Activated naive CD4-positive, alpha-beta T cell (primary cell): ENCODE results near the gene THAP3.

Experiments
- DNase-seq, 4 experiments: peaks; one replicate each; lab custom pipeline; 2025; lab: John Stamatoyannopoulos, UW

The THAP3 gene

DNA sequence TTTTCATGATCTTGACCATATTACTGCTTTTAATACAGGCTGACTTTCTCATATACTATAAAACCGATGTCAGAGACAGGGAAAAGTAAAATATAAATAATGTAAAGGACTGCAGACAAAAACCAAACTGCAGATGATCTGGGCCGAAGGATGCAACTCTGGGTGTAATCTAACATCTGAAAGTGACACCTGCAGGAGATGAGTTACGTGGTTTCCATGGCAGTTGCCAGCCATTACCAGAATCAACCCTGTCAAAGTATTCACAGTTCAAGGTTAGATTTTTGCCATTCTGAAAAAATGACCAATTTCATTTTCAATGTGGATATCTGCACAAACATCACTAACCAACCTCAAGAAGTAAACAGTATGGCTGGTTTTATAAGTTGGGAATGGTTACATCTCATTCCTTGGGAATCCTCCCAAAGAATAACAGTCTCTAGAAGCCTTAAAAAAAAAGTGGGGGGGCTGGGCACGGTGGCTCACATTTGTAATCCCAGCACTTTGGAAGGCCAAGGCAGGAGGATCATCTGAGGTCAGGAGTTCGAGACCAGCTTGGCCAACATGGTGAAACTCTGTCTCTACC is 49.2 kb downstream of the THAP3 start:
- no peak for DNase-seq

DNA sequence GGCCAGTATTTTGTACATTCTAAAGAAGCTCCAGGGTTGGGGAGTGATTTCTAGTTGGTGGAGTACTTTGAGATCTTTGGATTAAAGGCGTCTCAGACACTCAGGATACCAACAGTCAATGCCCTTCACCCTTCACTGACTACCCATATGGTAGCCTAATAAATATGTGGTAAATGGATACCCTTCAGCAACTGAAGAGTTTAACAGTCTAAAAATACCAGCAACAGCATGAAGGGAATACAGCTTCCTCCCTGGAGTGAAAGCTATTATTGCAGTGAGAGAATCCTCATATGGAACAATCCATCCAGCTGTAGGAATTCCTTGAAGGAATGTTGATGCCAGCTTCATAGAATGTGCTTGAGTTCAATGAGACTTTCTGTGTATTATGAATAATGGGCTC is 50.1 kb downstream of the THAP3 start:
- no peak for DNase-seq

DNA sequence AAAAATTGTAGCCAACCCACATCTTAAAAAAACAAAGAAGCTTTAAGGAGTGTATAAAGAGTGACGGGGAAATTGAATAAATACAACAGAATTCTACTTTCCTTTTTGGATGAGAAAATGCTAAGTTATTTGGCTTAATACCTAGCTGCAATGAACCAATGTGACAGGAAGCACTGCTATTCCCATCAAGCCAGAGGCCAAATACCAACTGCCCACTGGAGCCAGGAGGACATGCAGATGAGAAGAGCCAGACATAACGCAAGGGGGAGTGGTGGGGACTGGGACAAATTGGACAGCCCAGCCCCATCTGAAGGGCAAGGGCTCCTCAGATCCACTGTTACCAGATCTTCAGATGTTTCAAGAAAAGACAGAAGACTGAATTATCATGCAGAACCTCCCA is 51.3 kb downstream of the THAP3 start:
- no peak for DNase-seq
